GM12878 (cell line): ENCODE data around the gene SLC22A31. TPM values are rescaled to one million over a fixed set of nuclear protein-coding genes. Genes with fewer than 3 reads are reported as not detected.

Experiments used
- ATAC-seq: fragments of 200-7000 bp; cut with Tn5 transposase; 3 replicates; pipeline ENCODE4 v1.9.1; 2020; ENCODE audit warnings: mild to moderate bottlenecking, moderate library complexity
- BruUV-seq: library from RNA; stranded (reverse); fragments of 400-500 nt; replicated peaks from 2 replicates; lab custom pipeline; 2021; lab: Mats Ljungman, UMichigan
- CTCF ChIA-PET: fragments of 300-600 bp; sonication (Branson Sonifier 250); formaldehyde crosslinking; extraction: SDS; loops from one replicate; lab custom pipeline; 2021; ENCODE audit warnings: inconsistent platforms; lab: Yijun Ruan, JAX
- POLR2A ChIA-PET: fragments of 350-600 bp; formaldehyde crosslinking; extraction: SDS; loops from one replicate; lab custom pipeline; 2021; ENCODE audit warnings: inconsistent platforms; lab: Charles Lee
- RAD21 ChIA-PET: fragments of 300-600 bp; sonication (Branson Sonifier 250); formaldehyde crosslinking; loops from one replicate; lab custom pipeline; 2023; ENCODE audit warnings: antibody characterized with exemption; ENCODE audit not compliant: unreplicated experiment; lab: Charles Lee
- SMC1A ChIA-PET: fragments of 300-600 bp; sonication (Branson Sonifier 250); formaldehyde crosslinking; loops from one replicate; lab custom pipeline; 2023; ENCODE audit not compliant: unreplicated experiment, uncharacterized antibody; lab: Charles Lee
- DNase-seq: peaks from one replicate; pipeline ENCODE4 v3.0.0-alpha.2; 2011; ENCODE audit warnings: low read depth, low spot score
- FAIRE-seq: peaks from 3 replicates; lab custom pipeline; 2011; peaks lifted over from hg19 to GRCh38; lab: Jason Lieb, UNC
- H2AFZ ChIP-seq: 2 replicates; pipeline ENCODE4 v1.6.0; 2011; ENCODE audit warnings: low read depth, low read length, control low read depth; ENCODE audit not compliant: control insufficient read depth
- H3K27ac ChIP-seq: 2 replicates; pipeline ENCODE4 v1.5.1; 2011; ENCODE audit warnings: control low read depth; ENCODE audit not compliant: control insufficient read depth, insufficient read depth
- H3K27me3 ChIP-seq, 2 experiments: replicated peaks in 1 of 2; 2 replicates each; pipeline versions ENCODE4 v1.6.0 to v1.6.1; 2011; ENCODE audit warnings: low read length in 1 of 2; ENCODE audit not compliant: control insufficient read depth in 2 of 2, insufficient read depth in 2 of 2
- H3K36me3 ChIP-seq, 2 experiments: 2 replicates each; pipeline ENCODE4 v1.5.1; 2011; ENCODE audit warnings: low read length in 1 of 2; ENCODE audit not compliant: control insufficient read depth in 2 of 2, insufficient read depth in 2 of 2
- H3K4me1 ChIP-seq: 2 replicates; pipeline ENCODE4 v1.6.1; 2011; ENCODE audit warnings: mild to moderate bottlenecking, low read length, moderate library complexity, mixed read lengths; ENCODE audit not compliant: control insufficient read depth, insufficient read depth
- H3K4me2 ChIP-seq: 2 replicates; pipeline ENCODE4 v1.6.0; 2011; ENCODE audit warnings: control low read depth; ENCODE audit not compliant: control insufficient read depth, insufficient read depth
- H3K4me3 ChIP-seq: fragments of 200-600 bp; sonication (generic); 2 replicates; pipeline ENCODE4 v1.5.1; 2016
- H3K79me2 ChIP-seq: 2 replicates; pipeline ENCODE4 v1.6.0; 2011; ENCODE audit warnings: low read length; ENCODE audit not compliant: control insufficient read depth, insufficient read depth
- H3K9ac ChIP-seq: 2 replicates; pipeline ENCODE4 v1.8.0; 2011; ENCODE audit warnings: low read length, control low read depth, mixed read lengths; ENCODE audit not compliant: control insufficient read depth, insufficient read depth
- H3K9me3 ChIP-seq: replicated peaks from 3 replicates; pipeline ENCODE4 v1.5.1; 2011; ENCODE audit warnings: mild to moderate bottlenecking, low read length; ENCODE audit not compliant: control insufficient read depth, insufficient read depth
- H4K20me1 ChIP-seq: 2 replicates; pipeline ENCODE4 v1.6.0; 2011; ENCODE audit not compliant: control insufficient read depth, insufficient read depth
- BACH1 ChIP-seq: fragments of 450-650 bp; IDR thresholded peaks from 2 replicates; pipeline ENCODE4 v1.6.1; 2017; ENCODE audit warnings: mild to moderate bottlenecking, borderline replicate concordance
- BMI1 ChIP-seq: fragments of 450-650 bp; IDR thresholded peaks from 2 replicates; pipeline ENCODE4 v1.6.1; 2016; ENCODE audit warnings: mild to moderate bottlenecking, moderate library complexity, borderline replicate concordance
- CHD1 ChIP-seq: IDR thresholded peaks from 2 replicates; pipeline ENCODE4 v1.6.1; 2012; ENCODE audit warnings: low read depth, low read length, improper control_type of control experiment
- CHD2 ChIP-seq: IDR thresholded peaks from 2 replicates; pipeline ENCODE4 v1.6.1; 2011; ENCODE audit warnings: low read depth, low read length, improper control_type of control experiment, borderline replicate concordance
- FOS ChIP-seq: IDR thresholded peaks from 3 replicates; pipeline ENCODE4 v1.6.1; 2011; ENCODE audit warnings: borderline replicate concordance; ENCODE audit not compliant: insufficient read length; ENCODE audit errors: extremely low read depth
- IKZF2 ChIP-seq, 2 experiments: fragments of 450-650 bp; IDR thresholded peaks; 2 replicates each; pipeline ENCODE4 v1.6.1; 2017; ENCODE audit warnings: mild to moderate bottlenecking in 2 of 2, moderate library complexity in 2 of 2
- JUND ChIP-seq: IDR thresholded peaks from 2 replicates; pipeline ENCODE4 v1.6.1; 2012; ENCODE audit warnings: low read depth, mild to moderate bottlenecking, low read length, improper control_type of control experiment, moderate library complexity
- MTA3 ChIP-seq: IDR thresholded peaks from 2 replicates; pipeline ENCODE4 v1.6.1; 2012; ENCODE audit warnings: low read length, inconsistent platforms, borderline replicate concordance
- POLR2AphosphoS2 ChIP-seq: IDR thresholded peaks from 2 replicates; pipeline ENCODE4 v1.6.1; 2011; ENCODE audit warnings: low read depth, mild to moderate bottlenecking, low read length, improper control_type of control experiment, moderate library complexity
- RBBP5 ChIP-seq: fragments of 200-600 bp; sonication (generic); conservative IDR thresholded peaks from 2 replicates; pipeline ENCODE4 v1.6.1; 2016
- RELA ChIP-seq: fragments of 450-650 bp; IDR thresholded peaks from 2 replicates; pipeline ENCODE4 v1.8.0; 2014; ENCODE audit warnings: borderline replicate concordance; ENCODE audit not compliant: partially characterized antibody
- SUZ12 ChIP-seq: fragments of 200-600 bp; sonication (generic); IDR thresholded peaks from one replicate; pipeline ENCODE4 v1.6.1; 2018; ENCODE audit warnings: antibody characterized with exemption, mild to moderate bottlenecking; ENCODE audit not compliant: unreplicated experiment
- WGBS: methylation state at CpG from one replicate; pipeline ENCODE4 v1.1.6; 2016; ENCODE audit warnings: low lambda C conversion rate; ENCODE audit not compliant: insufficient replicate concordance, insufficient coverage; ENCODE audit errors: missing lambda C conversion rate; 5-methylcytosine and 5-hydroxymethylcytosine counted together
- in situ Hi-C: fragments of 300-500 bp; cut with MboI; formaldehyde crosslinking; loops from 9 replicates; pipeline ENCODE4 v1.14.3; 2018; ENCODE audit warnings: mixed read lengths
- intact Hi-C: fragments of 100-400 bp; cut with micrococcal nuclease; formaldehyde crosslinking; loops from one replicate; pipeline ENCODE4 v1.14.2; 2022; ENCODE audit not compliant: unreplicated experiment
- polyA plus RNA-seq, 11 experiments: library from polyadenylated mRNA; depleted of rRNA in 4 of 11; unstranded in 6 of 11; stranded (reverse) in 5 of 11; fragments of >200 nt; fragmentation: Nextera tagmentation in 4 of 11; fragmentation: Illumina TruSeq in 1 of 11; extraction: Ambion mirVana in 4 of 11; extraction: Trizol in 1 of 11; gene quantifications; 1 replicate in 1 of 11; 2 replicates in 10 of 11; pipeline versions ENCODE4 v1.2.1 to v1.2.3, GENCODE V29; 2011 to 2016; ENCODE audit warnings: inconsistent platforms in 2 of 11, missing spikeins in 2 of 11, low read depth in 1 of 11
- total RNA-seq, 4 experiments: library from RNA; depleted of rRNA in 3 of 4; stranded (reverse); fragments of >200 nt in 3 of 4; fragmentation: Illumina TruSeq in 1 of 4; extraction: Trizol in 1 of 4; gene quantifications; 2 replicates each; pipeline versions ENCODE4 v1.2.1 to v1.2.3, GENCODE V29; 2013 to 2021
- TF ChIP-seq, protein P1 (sequence below): fragments of 150-350 bp; IDR thresholded peaks from 2 replicates; pipeline ENCODE4 v1.6.1; 2014; ENCODE audit warnings: mild to moderate bottlenecking, low read depth, low read length
- TF ChIP-seq, protein P2 (sequence below): IDR thresholded peaks from 2 replicates; pipeline ENCODE4 v1.6.1; 2011; ENCODE audit warnings: mild to moderate bottlenecking, low read depth, low read length, moderate library complexity; ENCODE audit not compliant: insufficient replicate concordance
- TF ChIP-seq, protein P3 (sequence below): fragments of 450-650 bp; IDR thresholded peaks from 2 replicates; pipeline ENCODE4 v1.6.1; 2017; ENCODE audit warnings: mild to moderate bottlenecking, low read depth, inconsistent platforms; ENCODE audit not compliant: poor library complexity, severe bottlenecking

SLC22A31 gene
- total and polyA plus RNA-seq, 10 of the 15 experiments (the other 5 are each of a cell fraction or from before 2014, with no cell fraction given) = 0.13 to 0.24 (median 0.23) TPM; not detected in 7

DNA sequence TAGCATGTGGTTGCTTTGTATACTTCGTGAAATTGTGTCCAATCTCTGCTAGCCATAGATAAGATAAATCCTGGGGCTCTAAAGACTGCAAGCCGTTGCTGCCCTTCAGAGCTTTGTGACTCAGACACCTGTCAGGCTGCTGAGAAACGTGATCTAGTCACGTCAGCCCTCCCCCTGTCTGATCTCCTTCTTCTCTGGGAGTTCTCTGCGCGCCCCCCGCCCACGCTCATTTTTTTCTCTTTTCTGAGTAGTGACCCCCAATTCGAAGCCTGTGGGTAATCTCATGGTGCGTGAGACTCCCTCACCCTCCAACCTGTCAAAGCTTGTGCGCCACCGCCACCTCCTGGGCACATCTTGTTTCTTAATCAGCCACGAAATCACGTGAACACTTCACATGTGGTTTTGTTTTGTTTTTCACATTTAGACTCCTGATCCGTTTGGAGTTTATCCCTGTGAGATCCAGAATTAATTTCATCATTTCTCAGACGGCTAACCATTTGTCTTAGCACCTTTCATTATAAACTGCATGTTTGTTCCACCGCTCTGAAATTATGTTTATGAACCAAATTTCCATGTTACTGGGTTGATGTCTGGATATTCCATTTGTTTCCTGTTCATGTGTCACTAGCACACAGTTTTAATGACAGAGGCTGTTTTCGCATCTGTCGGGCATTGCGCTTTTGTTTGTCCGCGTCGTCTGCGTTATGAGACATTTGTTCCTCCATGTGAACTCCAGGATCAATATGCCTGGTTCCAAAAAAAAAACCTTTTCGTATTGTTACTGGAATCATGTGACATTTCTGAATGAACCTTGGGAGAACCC lies 16.2 kb upstream of the SLC22A31 start:
- FAIRE-seq (peak; percentile 98), DNase-seq (peak; percentile 61), ATAC-seq (peak; percentile 88)
- Histone ChIP-seq H3K36me3 (peaks cover 0 to 5% of the 10 kb centered on the region in 2 experiments; a peak in 1 of 4 replicates), H3K79me2 (peaks cover 6% of the 10 kb centered on the region), H3K27ac (peak overlapping the region; percentile 86; the same call in 1 of the 2 replicates), H3K9me3 (no peaks in the 10 kb centered on the region), H4K20me1 (no peaks in the 10 kb centered on the region), H3K27me3 (no peaks in the 10 kb centered on the region), H3K4me3 (peak overlapping the region; percentile 92), H3K4me1 (peaks cover 3% of the 10 kb centered on the region), H2AFZ (no peak overlapping the region; the same call in none of the 2 replicates), H3K4me2 (peak overlapping the region; percentile 88), H3K9ac (peak overlapping the region; percentile 82)
- RAD21 ChIA-PET = interaction anchor here (0.6 to 1.8 kb wide), 8 partner anchors 45 to 479 kb away, joined by 3 to 10 read pairs (median 3); partner anchors contain the start of genes APRT, CDH15, GALNS and TRAPPC2L
- in situ Hi-C loops = no loop called here
- CTCF ChIA-PET = interaction anchor here (0.7 to 2.5 kb wide), 16 partner anchors 50 to 647 kb away, joined by 3 to 11 read pairs (median 4); partner anchors contain the start of genes APRT and ZC3H18
- POLR2A ChIA-PET = no interaction called here
- WGBS = 3% methylated on average over 25 of the region's 25 CpGs
- no TSS peak for BruUV-seq
- SMC1A ChIA-PET = interaction anchor here (0.6 to 1.2 kb wide), 7 partner anchors 45 to 604 kb away, joined by 3 to 5 read pairs (median 3); partner anchors contain the start of genes APRT and CDH15
- intact Hi-C loops = loop anchor here (1.0 to 10.0 kb wide), 3 partner anchors 46 to 472 kb away; partner anchors contain the start of gene CDH15
- TF ChIP-seq POLR2AphosphoS2 = no peak
- TF ChIP-seq MTA3 = no peak
- no peak for TF ChIP-seq RBBP5
- TF ChIP-seq, protein P1, sequence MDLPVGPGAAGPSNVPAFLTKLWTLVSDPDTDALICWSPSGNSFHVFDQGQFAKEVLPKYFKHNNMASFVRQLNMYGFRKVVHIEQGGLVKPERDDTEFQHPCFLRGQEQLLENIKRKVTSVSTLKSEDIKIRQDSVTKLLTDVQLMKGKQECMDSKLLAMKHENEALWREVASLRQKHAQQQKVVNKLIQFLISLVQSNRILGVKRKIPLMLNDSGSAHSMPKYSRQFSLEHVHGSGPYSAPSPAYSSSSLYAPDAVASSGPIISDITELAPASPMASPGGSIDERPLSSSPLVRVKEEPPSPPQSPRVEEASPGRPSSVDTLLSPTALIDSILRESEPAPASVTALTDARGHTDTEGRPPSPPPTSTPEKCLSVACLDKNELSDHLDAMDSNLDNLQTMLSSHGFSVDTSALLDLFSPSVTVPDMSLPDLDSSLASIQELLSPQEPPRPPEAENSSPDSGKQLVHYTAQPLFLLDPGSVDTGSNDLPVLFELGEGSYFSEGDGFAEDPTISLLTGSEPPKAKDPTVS = no peak
- peak; percentile 59; the same call in 1 of the 2 replicates for TF ChIP-seq BACH1
- 0 out of 2 replicates have a peak, but pooled peaks have one; percentile 23 for TF ChIP-seq BMI1
- peak; percentile 46 to 57; a peak in 1 of 4 replicates for TF ChIP-seq IKZF2 (IDR thresholded peaks at IDR 0.05)
- TF ChIP-seq FOS = no peak
- TF ChIP-seq JUND = no peak
- TF ChIP-seq, protein P2, sequence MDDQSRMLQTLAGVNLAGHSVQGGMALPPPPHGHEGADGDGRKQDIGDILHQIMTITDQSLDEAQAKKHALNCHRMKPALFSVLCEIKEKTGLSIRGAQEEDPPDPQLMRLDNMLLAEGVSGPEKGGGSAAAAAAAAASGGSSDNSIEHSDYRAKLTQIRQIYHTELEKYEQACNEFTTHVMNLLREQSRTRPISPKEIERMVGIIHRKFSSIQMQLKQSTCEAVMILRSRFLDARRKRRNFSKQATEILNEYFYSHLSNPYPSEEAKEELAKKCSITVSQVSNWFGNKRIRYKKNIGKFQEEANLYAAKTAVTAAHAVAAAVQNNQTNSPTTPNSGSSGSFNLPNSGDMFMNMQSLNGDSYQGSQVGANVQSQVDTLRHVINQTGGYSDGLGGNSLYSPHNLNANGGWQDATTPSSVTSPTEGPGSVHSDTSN = no peak
- TF ChIP-seq CHD2 = 0 out of 2 replicates have a peak, but pooled peaks have one; percentile 23
- TF ChIP-seq RELA = peak; percentile 18
- no peak for TF ChIP-seq CHD1
- TF ChIP-seq, protein P3, sequence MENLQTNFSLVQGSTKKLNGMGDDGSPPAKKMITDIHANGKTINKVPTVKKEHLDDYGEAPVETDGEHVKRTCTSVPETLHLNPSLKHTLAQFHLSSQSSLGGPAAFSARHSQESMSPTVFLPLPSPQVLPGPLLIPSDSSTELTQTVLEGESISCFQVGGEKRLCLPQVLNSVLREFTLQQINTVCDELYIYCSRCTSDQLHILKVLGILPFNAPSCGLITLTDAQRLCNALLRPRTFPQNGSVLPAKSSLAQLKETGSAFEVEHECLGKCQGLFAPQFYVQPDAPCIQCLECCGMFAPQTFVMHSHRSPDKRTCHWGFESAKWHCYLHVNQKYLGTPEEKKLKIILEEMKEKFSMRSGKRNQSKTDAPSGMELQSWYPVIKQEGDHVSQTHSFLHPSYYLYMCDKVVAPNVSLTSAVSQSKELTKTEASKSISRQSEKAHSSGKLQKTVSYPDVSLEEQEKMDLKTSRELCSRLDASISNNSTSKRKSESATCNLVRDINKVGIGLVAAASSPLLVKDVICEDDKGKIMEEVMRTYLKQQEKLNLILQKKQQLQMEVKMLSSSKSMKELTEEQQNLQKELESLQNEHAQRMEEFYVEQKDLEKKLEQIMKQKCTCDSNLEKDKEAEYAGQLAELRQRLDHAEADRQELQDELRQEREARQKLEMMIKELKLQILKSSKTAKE = peak; percentile 72
- no peak for TF ChIP-seq SUZ12
